ENCODE data around the gene NEO1. TPM values are rescaled to one million over a fixed set of nuclear protein-coding genes. Genes with fewer than 3 reads are reported as not detected.

NEO1 gene
- polyA plus RNA-seq, 1 of the 3 experiments (the other 2 are of a cell fraction), result 13.1 TPM

- CTCF ChIA-PET, result interaction anchor here (1.1 to 1.4 kb wide), 2 partner anchors 9 to 30 kb away, joined by 4 to 7 read pairs; no protein-coding TSS in a partner anchor
- Histone ChIP-seq H3K4me2 (no peak overlapping the region), H3F3A (replicated peaks; ENCODE audit: insufficient read depth) (no peaks in the 10 kb centered on the region), H3K9ac (no peak overlapping the region), H3K79me2 (ENCODE audit: insufficient read depth) (no peaks in the 10 kb centered on the region), H3K36me3 (replicated peaks in 1 of 2; ENCODE audit: control insufficient read depth in 1 of 2, insufficient read depth in 2 of 2, low read length in 1 of 2) (peaks cover 0 to 2% of the 10 kb centered on the region in 2 experiments), H3K27ac (ENCODE audit: low read depth in 2 of 2, low read length in 1 of 2) (no peak overlapping the region), H3K27me3 (ENCODE audit: insufficient read depth) (no peaks in the 10 kb centered on the region), H3K9me2 (no peaks in the 10 kb centered on the region), H2AFZ (ENCODE audit: low read depth) (no peak overlapping the region), H3K4me1 (ENCODE audit: control insufficient read depth in 1 of 2, insufficient read depth in 2 of 2, low read depth in 1 of 2, low read length in 1 of 2) (peaks cover 0 to 5% of the 10 kb centered on the region in 2 experiments; a peak in 1 of 4 replicates), H3K9me3 (0 out of 2 replicates have a peak, but pooled peaks cover 8% of the 10 kb centered on the region), H4K20me1 (ENCODE audit: insufficient read depth) (no peaks in the 10 kb centered on the region), H3K4me3 (ENCODE audit: low read depth in 2 of 2, low read length in 1 of 2) (no peak overlapping the region)
- TF ChIP-seq RCOR1 (IDR thresholded peaks at IDR 0.05; ENCODE audit: low read length), result no peak
- no peak for TF ChIP-seq IRF3 (IDR thresholded peaks at IDR 0.05; ENCODE audit: low read depth, low read length)
- no peak for TF ChIP-seq NFIC (IDR thresholded peaks at IDR 0.05; ENCODE audit: borderline replicate concordance)
- TF ChIP-seq FOXJ3 (CRISPR knock-in tag; IDR thresholded peaks at IDR 0.05), result no peak
- TF ChIP-seq POLR2AphosphoS5 (IDR thresholded peaks at IDR 0.05; ENCODE audit: low read depth, low read length), result no peak
- no peak for TF ChIP-seq SIN3A (IDR thresholded peaks at IDR 0.05; ENCODE audit: borderline replicate concordance, low read depth, low read length)
- no peak for TF ChIP-seq TAF1 (IDR thresholded peaks at IDR 0.05; ENCODE audit: borderline replicate concordance, low read depth, low read length)
- TF ChIP-seq SMC3 (IDR thresholded peaks at IDR 0.05; ENCODE audit: low read depth, low read length), result no peak
- TF ChIP-seq PBX3 (IDR thresholded peaks at IDR 0.05), result no peak
- no peak for TF ChIP-seq GABPA (IDR thresholded peaks at IDR 0.05; ENCODE audit: low read depth)
- TF ChIP-seq EZH2phosphoT487 (IDR thresholded peaks at IDR 0.05; ENCODE audit: borderline replicate concordance, low read depth), result no peak
- TF ChIP-seq USF1 (IDR thresholded peaks at IDR 0.05; ENCODE audit: borderline replicate concordance, low read depth), result no peak
- TF ChIP-seq MEF2A (IDR thresholded peaks at IDR 0.05; ENCODE audit: borderline replicate concordance, low read depth), result no peak
- no peak for TF ChIP-seq TCF12 (IDR thresholded peaks at IDR 0.05)
- no peak for TF ChIP-seq YY1 (IDR thresholded peaks at IDR 0.05; ENCODE audit: low read depth)
- no peak for TF ChIP-seq FOXM1 (IDR thresholded peaks at IDR 0.05; ENCODE audit: low read depth)
- TF ChIP-seq REST (IDR thresholded peaks at IDR 0.05; ENCODE audit: low read depth, low read length), result no peak
- TF ChIP-seq RFX5 (IDR thresholded peaks at IDR 0.05; ENCODE audit: low read length), result no peak
- DNase-seq, result no peak
- 62% methylated on average over 2 of the region's 2 CpGs for WGBS (ENCODE audit: low lambda C conversion rate)
- POLR2A ChIA-PET, result no interaction called here
These were observed 179.6 kb downstream of the NEO1 start for GRCh38 chr15:73231661-73232419.
